Measurements from ENCODE around the gene RAD21L1. TPM values are rescaled to one million over a fixed set of nuclear protein-coding genes. Genes with fewer than 3 reads are reported as not detected.
A peak's percentile ranks its signal among the peaks of the same experiment; 100 is the strongest.

Gene RAD21L1
- total RNA-seq, 5 donors from 2014 or later (not counting 1 experiment from before 2014, with no cell fraction given) = 0.73 to 1.6 (median 0.88) TPM; not detected in 2

GRCh38 chr20:1295276-1295930, 69.6 kb downstream of the RAD21L1 start:
- Mint-ChIP-seq H3K27me3 (no peaks in the 10 kb centered on the region), H3K27ac (no peak overlapping the region), H3K4me3 (no peak overlapping the region), H3K9me3 (no peaks in the 10 kb centered on the region), H3K4me1 (peaks cover 45 to 64% (median 52%) of the 10 kb centered on the region in 3 donors), H3K36me3 (peaks cover 19% of the 10 kb centered on the region)
- Histone ChIP-seq H3K27me3 (replicated peaks in 1 of 2; ENCODE audit: control insufficient read depth in 2 of 2, extremely low read depth in 1 of 2, insufficient read depth in 2 of 2, low read length in 1 of 2) (no peaks in the 10 kb centered on the region), H3K9me3 (no peaks in the 10 kb centered on the region), H3K36me3 (ENCODE audit: control insufficient read depth in 2 of 2, extremely low read depth in 1 of 2, insufficient read depth in 1 of 2, low read length in 1 of 2) (peaks cover 0 to 16% of the 10 kb centered on the region in 2 donors), H3K27ac (ENCODE audit: low read length) (no peak overlapping the region), H3K4me1 (ENCODE audit: control insufficient read depth in 1 of 2, extremely low read depth in 1 of 2, insufficient read depth in 2 of 2, low read length in 2 of 2) (peaks cover 0 to 26% of the 10 kb centered on the region in 2 experiments), H3K4me3 (ENCODE audit: control insufficient read depth in 1 of 2, extremely low read depth in 1 of 2, low read length in 1 of 2) (no peak overlapping the region)
- ATAC-seq (replicated peaks in 1 of 4) (no peak), DNase-seq (no peak)
- ChIA-PET CTCF (no interaction called here), POLR2A (no interaction called here)
- WGBS (ENCODE audit: insufficient coverage) = 89% methylated on average over 20 of the region's 20 CpGs

GRCh38 chr20:1296117-1296610, 70.3 kb downstream of the RAD21L1 start:
- Histone ChIP-seq H3K4me1 (ENCODE audit: control insufficient read depth in 1 of 2, extremely low read depth in 1 of 2, insufficient read depth in 2 of 2, low read length in 2 of 2) (peaks cover 3 to 29% of the 10 kb centered on the region in 2 experiments), H3K36me3 (ENCODE audit: control insufficient read depth in 2 of 2, extremely low read depth in 1 of 2, insufficient read depth in 1 of 2, low read length in 1 of 2) (peaks cover 0 to 14% of the 10 kb centered on the region in 2 donors), H3K9me3 (no peaks in the 10 kb centered on the region), H3K27me3 (replicated peaks in 1 of 2; ENCODE audit: control insufficient read depth in 2 of 2, extremely low read depth in 1 of 2, insufficient read depth in 2 of 2, low read length in 1 of 2) (no peaks in the 10 kb centered on the region), H3K4me3 (ENCODE audit: control insufficient read depth in 1 of 2, extremely low read depth in 1 of 2, low read length in 1 of 2) (no peak overlapping the region), H3K27ac (ENCODE audit: low read length) (no peak overlapping the region)
- H3K27me3 Mint-ChIP-seq = no peaks in the 10 kb centered on the region
- DNase-seq (no peak), ATAC-seq (replicated peaks in 1 of 4) (no peak)
- H3K4me3 Mint-ChIP-seq = no peak overlapping the region
- WGBS (ENCODE audit: insufficient coverage) = 97% methylated on average over 14 of the region's 20 CpGs
- ChIA-PET POLR2A (interaction anchor here in 1 of 2 donors (0.7 kb wide), 1 partner anchor 47 kb away, joined by 3 read pairs; no protein-coding TSS in a partner anchor), CTCF (no interaction called here)
- H3K27ac Mint-ChIP-seq = no peak overlapping the region
- peaks cover 46 to 64% (median 52%) of the 10 kb centered on the region in 3 donors for H3K4me1 Mint-ChIP-seq
- H3K36me3 Mint-ChIP-seq = peaks cover 22% of the 10 kb centered on the region
- no peaks in the 10 kb centered on the region for H3K9me3 Mint-ChIP-seq

GRCh38 chr20:1296922-1297321, 71.1 kb downstream of the RAD21L1 start:
- CTCF ChIA-PET = no interaction called here
- H3K4me3 Mint-ChIP-seq = no peak overlapping the region
- H3K27ac Mint-ChIP-seq = peak overlapping the region in 1 of 2 donors; percentile 43
- H3K36me3 Mint-ChIP-seq = peaks cover 22% of the 10 kb centered on the region
- H3K4me1 Mint-ChIP-seq = peaks cover 42 to 60% (median 48%) of the 10 kb centered on the region in 3 donors
- Histone ChIP-seq H3K4me3 (ENCODE audit: control insufficient read depth in 1 of 2, extremely low read depth in 1 of 2, low read length in 1 of 2) (no peak overlapping the region), H3K36me3 (ENCODE audit: control insufficient read depth in 2 of 2, extremely low read depth in 1 of 2, insufficient read depth in 1 of 2, low read length in 1 of 2) (peaks cover 0 to 14% of the 10 kb centered on the region in 2 donors), H3K9me3 (no peaks in the 10 kb centered on the region), H3K4me1 (ENCODE audit: control insufficient read depth in 1 of 2, extremely low read depth in 1 of 2, insufficient read depth in 2 of 2, low read length in 2 of 2) (peaks cover 3 to 30% of the 10 kb centered on the region in 2 experiments), H3K27ac (ENCODE audit: low read length) (no peak overlapping the region), H3K27me3 (replicated peaks in 1 of 2; ENCODE audit: control insufficient read depth in 2 of 2, extremely low read depth in 1 of 2, insufficient read depth in 2 of 2, low read length in 1 of 2) (no peaks in the 10 kb centered on the region)
- DNase-seq (no peak), ATAC-seq (replicated peaks in 1 of 4) (no peak)
- no peaks in the 10 kb centered on the region for H3K27me3 Mint-ChIP-seq
- H3K9me3 Mint-ChIP-seq = no peaks in the 10 kb centered on the region
- POLR2A ChIA-PET = interaction anchor here in 1 of 2 donors (0.7 kb wide), 1 partner anchor 47 kb away, joined by 3 read pairs; no protein-coding TSS in a partner anchor
- 92% methylated on average over 6 of the region's 14 CpGs for WGBS (ENCODE audit: insufficient coverage)

GRCh38 chr20:1297486-1297885, 71.6 kb downstream of the RAD21L1 start:
- ChIA-PET CTCF (no interaction called here), POLR2A (no interaction called here)
- Histone ChIP-seq H3K27me3 (replicated peaks in 1 of 2; ENCODE audit: control insufficient read depth in 2 of 2, extremely low read depth in 1 of 2, insufficient read depth in 2 of 2, low read length in 1 of 2) (no peaks in the 10 kb centered on the region), H3K4me1 (ENCODE audit: control insufficient read depth in 1 of 2, extremely low read depth in 1 of 2, insufficient read depth in 2 of 2, low read length in 2 of 2) (peaks cover 3 to 30% of the 10 kb centered on the region in 2 experiments), H3K27ac (ENCODE audit: low read length) (no peak overlapping the region), H3K36me3 (ENCODE audit: control insufficient read depth in 2 of 2, extremely low read depth in 1 of 2, insufficient read depth in 1 of 2, low read length in 1 of 2) (peaks cover 0 to 14% of the 10 kb centered on the region in 2 donors), H3K9me3 (no peaks in the 10 kb centered on the region), H3K4me3 (ENCODE audit: control insufficient read depth in 1 of 2, extremely low read depth in 1 of 2, low read length in 1 of 2) (no peak overlapping the region)
- no peaks in the 10 kb centered on the region for H3K27me3 Mint-ChIP-seq
- peaks cover 38 to 54% (median 43%) of the 10 kb centered on the region in 3 donors for H3K4me1 Mint-ChIP-seq
- ATAC-seq (replicated peaks in 1 of 4) (no peak), DNase-seq (no peak)
- H3K4me3 Mint-ChIP-seq = no peak overlapping the region
- H3K9me3 Mint-ChIP-seq = no peaks in the 10 kb centered on the region
- H3K27ac Mint-ChIP-seq = peak overlapping the region in 1 of 2 donors; percentile 49
- WGBS (ENCODE audit: insufficient coverage) = 93% methylated on average over 1 of the region's 2 CpGs
- peaks cover 22% of the 10 kb centered on the region for H3K36me3 Mint-ChIP-seq

- H3K27ac Mint-ChIP-seq = no peak overlapping the region
- ChIA-PET POLR2A (no interaction called here), CTCF (no interaction called here)
- no peaks in the 10 kb centered on the region for H3K9me3 Mint-ChIP-seq
- H3K4me1 ChIP-seq (ENCODE audit: control insufficient read depth in 1 of 2, extremely low read depth in 1 of 2, insufficient read depth in 2 of 2, low read length in 2 of 2) = peaks cover 3 to 27% of the 10 kb centered on the region in 2 experiments
- H3K36me3 Mint-ChIP-seq = peaks cover 27% of the 10 kb centered on the region
- ATAC-seq (replicated peaks in 1 of 4) (no peak), DNase-seq (no peak)
- H3K27me3 ChIP-seq (replicated peaks in 1 of 2; ENCODE audit: control insufficient read depth in 2 of 2, extremely low read depth in 1 of 2, insufficient read depth in 2 of 2, low read length in 1 of 2) = no peaks in the 10 kb centered on the region
- no peaks in the 10 kb centered on the region for H3K27me3 Mint-ChIP-seq
- H3K4me3 Mint-ChIP-seq = no peak overlapping the region
- H3K36me3 ChIP-seq (ENCODE audit: control insufficient read depth in 2 of 2, extremely low read depth in 1 of 2, insufficient read depth in 1 of 2, low read length in 1 of 2) = peaks cover 0 to 19% of the 10 kb centered on the region in 2 donors
- no peaks in the 10 kb centered on the region for H3K9me3 ChIP-seq
- no peak overlapping the region for H3K27ac ChIP-seq (ENCODE audit: low read length)
- H3K4me3 ChIP-seq (ENCODE audit: control insufficient read depth in 1 of 2, extremely low read depth in 1 of 2, low read length in 1 of 2) = no peak overlapping the region
- H3K4me1 Mint-ChIP-seq = peaks cover 31 to 48% (median 36%) of the 10 kb centered on the region in 3 donors
- 100% methylated on average over 3 of the region's 5 CpGs for WGBS (ENCODE audit: insufficient coverage)
Measured at GRCh38 chr20:1298166-1298565, 72.3 kb downstream of the RAD21L1 start.

- Histone ChIP-seq H3K9me3 (no peaks in the 10 kb centered on the region), H3K27me3 (replicated peaks in 1 of 2; ENCODE audit: control insufficient read depth in 2 of 2, extremely low read depth in 1 of 2, insufficient read depth in 2 of 2, low read length in 1 of 2) (no peaks in the 10 kb centered on the region), H3K4me1 (ENCODE audit: control insufficient read depth in 1 of 2, extremely low read depth in 1 of 2, insufficient read depth in 2 of 2, low read length in 2 of 2) (peaks cover 3 to 22% of the 10 kb centered on the region in 2 experiments), H3K27ac (ENCODE audit: low read length) (no peak overlapping the region), H3K36me3 (ENCODE audit: control insufficient read depth in 2 of 2, extremely low read depth in 1 of 2, insufficient read depth in 1 of 2, low read length in 1 of 2) (peaks cover 0 to 23% of the 10 kb centered on the region in 2 donors), H3K4me3 (ENCODE audit: control insufficient read depth in 1 of 2, extremely low read depth in 1 of 2, low read length in 1 of 2) (no peak overlapping the region)
- Mint-ChIP-seq H3K4me1 (peaks cover 26 to 43% (median 31%) of the 10 kb centered on the region in 3 donors), H3K36me3 (peaks cover 28% of the 10 kb centered on the region), H3K27me3 (no peaks in the 10 kb centered on the region), H3K9me3 (no peaks in the 10 kb centered on the region), H3K27ac (peak overlapping the region in 1 of 2 donors; percentile 92), H3K4me3 (no peak overlapping the region)
- DNase-seq (no peak), ATAC-seq (replicated peaks in 1 of 4) (no peak)
- ChIA-PET POLR2A (interaction anchor here in 1 of 2 donors (0.6 kb wide), 1 partner anchor 142 kb away, joined by 3 read pairs; no protein-coding TSS in a partner anchor), CTCF (interaction anchor here in 1 of 2 donors (0.6 kb wide), 1 partner anchor 137 kb away, joined by 3 read pairs; no protein-coding TSS in a partner anchor)
- 92% methylated on average over 6 of the region's 10 CpGs for WGBS (ENCODE audit: insufficient coverage)
Measured at GRCh38 chr20:1298888-1299511, 73.2 kb downstream of the RAD21L1 start.
